ENCODE measurements around the gene CAMSAP1. TPM values are rescaled to one million over a fixed set of nuclear protein-coding genes. Genes with fewer than 3 reads are reported as not detected.

Gene CAMSAP1
- total and polyA plus RNA-seq, 9 of the 15 experiments (the other 6 are each of a cell fraction or from before 2014, with no cell fraction given) = 1.5 to 28.8 (median 14.3) TPM

DNA sequence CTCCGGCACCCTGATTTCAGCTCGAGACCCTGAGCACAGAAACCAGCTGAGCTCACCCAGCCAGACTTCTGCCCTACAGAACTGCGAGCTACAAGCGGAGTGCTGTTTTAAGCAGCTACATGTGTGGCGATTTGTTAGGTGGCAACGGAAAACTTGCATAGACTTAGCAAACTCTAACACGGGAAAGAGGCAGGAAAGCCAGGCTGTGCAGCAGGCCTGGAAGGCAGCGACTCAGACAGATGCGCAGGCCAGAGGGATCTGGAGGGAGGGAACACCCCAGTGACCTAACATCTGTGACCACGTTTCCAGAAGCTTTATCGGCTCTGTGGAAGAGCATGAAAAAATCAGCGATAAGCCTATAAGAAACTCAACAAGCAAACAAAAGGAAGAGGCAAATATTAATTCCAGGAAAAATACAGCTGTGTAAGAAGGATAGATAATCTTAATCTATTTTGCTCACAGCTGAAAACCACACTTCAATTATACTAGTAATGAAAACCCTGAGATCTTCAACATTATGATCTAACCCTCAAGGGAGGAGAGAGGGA is 42.9 kb upstream of the CAMSAP1 start (continued):
- TF ChIP-seq, protein P1, sequence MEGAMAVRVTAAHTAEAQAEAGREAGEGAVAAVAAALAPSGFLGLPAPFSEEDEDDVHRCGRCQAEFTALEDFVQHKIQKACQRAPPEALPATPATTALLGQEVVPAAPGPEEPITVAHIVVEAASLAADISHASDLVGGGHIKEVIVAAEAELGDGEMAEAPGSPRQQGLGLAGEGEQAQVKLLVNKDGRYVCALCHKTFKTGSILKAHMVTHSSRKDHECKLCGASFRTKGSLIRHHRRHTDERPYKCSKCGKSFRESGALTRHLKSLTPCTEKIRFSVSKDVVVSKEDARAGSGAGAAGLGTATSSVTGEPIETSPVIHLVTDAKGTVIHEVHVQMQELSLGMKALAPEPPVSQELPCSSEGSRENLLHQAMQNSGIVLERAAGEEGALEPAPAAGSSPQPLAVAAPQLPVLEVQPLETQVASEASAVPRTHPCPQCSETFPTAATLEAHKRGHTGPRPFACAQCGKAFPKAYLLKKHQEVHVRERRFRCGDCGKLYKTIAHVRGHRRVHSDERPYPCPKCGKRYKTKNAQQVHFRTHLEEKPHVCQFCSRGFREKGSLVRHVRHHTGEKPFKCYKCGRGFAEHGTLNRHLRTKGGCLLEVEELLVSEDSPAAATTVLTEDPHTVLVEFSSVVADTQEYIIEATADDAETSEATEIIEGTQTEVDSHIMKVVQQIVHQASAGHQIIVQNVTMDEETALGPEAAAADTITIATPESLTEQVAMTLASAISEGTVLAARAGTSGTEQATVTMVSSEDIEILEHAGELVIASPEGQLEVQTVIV (CRISPR knock-in tag; IDR thresholded peaks at IDR 0.05; ENCODE audit: borderline replicate concordance) = no peak
- TF ChIP-seq ADNP (tag; IDR thresholded peaks at IDR 0.05) (no peak), MEF2D (tag; conservative IDR thresholded peaks at IDR 0.05; ENCODE audit: low read depth) (peak; percentile 44; the same call in 1 of the 2 replicates), ZKSCAN1 (IDR thresholded peaks at IDR 0.05; ENCODE audit: low read depth, low read length) (no peak), PHB (CRISPR knock-in tag; IDR thresholded peaks at IDR 0.05) (no peak), ELF1 (tag; IDR thresholded peaks at IDR 0.05) (no peak), BRCA1 (IDR thresholded peaks at IDR 0.05) (no peak), BRCA1 (CRISPR knock-in tag; IDR thresholded peaks at IDR 0.05) (no peak), SREBF2 (CRISPR knock-in tag; IDR thresholded peaks at IDR 0.05) (no peak), MAZ (CRISPR knock-in tag; conservative IDR thresholded peaks at IDR 0.05 in 1 of 2, IDR thresholded peaks at IDR 0.05 in 1 of 2) (peak; percentile 40 to 68; a peak in 3 of 4 replicates), NFRKB (IDR thresholded peaks at IDR 0.05; ENCODE audit: low read depth) (no peak), RBM25 (IDR thresholded peaks at IDR 0.05; ENCODE audit: low read depth, low read length, severe bottlenecking) (no peak), ILF3 (IDR thresholded peaks at IDR 0.05; ENCODE audit: borderline replicate concordance) (no peak), RFX7 (CRISPR knock-in tag; IDR thresholded peaks at IDR 0.05) (no peak), GTF2F1 (IDR thresholded peaks at IDR 0.05; ENCODE audit: low read depth, low read length) (no peak), POLR3G (IDR thresholded peaks at IDR 0.05; ENCODE audit: extremely low read depth, insufficient read length, insufficient replicate concordance) (no peak), ZKSCAN3 (CRISPR knock-in tag; IDR thresholded peaks at IDR 0.05) (no peak), RBFOX2 (IDR thresholded peaks at IDR 0.05; ENCODE audit: low read depth, low read length) (no peak; the same call in 1 of the 2 replicates), SRF (CRISPR knock-in tag; IDR thresholded peaks at IDR 0.05) (0 out of 4 replicates have a peak, but pooled peaks of 1 of the 2 experiments have one; percentile 2), PRPF4 (IDR thresholded peaks at IDR 0.05; ENCODE audit: insufficient read depth, low read depth, low read length, poor library complexity, severe bottlenecking) (no peak), MYC (IDR thresholded peaks at IDR 0.05; ENCODE audit: low read depth, low read length) (peak; percentile 90), MYC (CRISPR knock-in tag; IDR thresholded peaks at IDR 0.05; ENCODE audit: borderline replicate concordance, low read depth) (no peak), BCLAF1 (IDR thresholded peaks at IDR 0.05; ENCODE audit: borderline replicate concordance in 1 of 2, control insufficient read depth in 1 of 2, low read depth in 2 of 2, low read length in 1 of 2) (no peak), ZNF175 (CRISPR knock-in tag; IDR thresholded peaks at IDR 0.05; ENCODE audit: low read depth) (peak; percentile 91), ZNF140 (CRISPR knock-in tag; IDR thresholded peaks at IDR 0.05) (no peak)
